HepG2 (cell line): ENCODE measurements around the gene AHSG. TPM values are rescaled to one million over a fixed set of nuclear protein-coding genes. Genes with fewer than 3 reads are reported as not detected.
A peak's percentile ranks its signal among the peaks of the same experiment; 100 is the strongest.

Experiments used
- ASH2L ChIP-seq: fragments of 300-600, 200-600 bp; sonication (generic); IDR thresholded peaks from 2 replicates; pipeline ENCODE4 v1.7.0; 2017; ENCODE audit warnings: low read depth, mild to moderate bottlenecking, moderate library complexity, mixed read lengths, low read length; ENCODE audit not compliant: insufficient read length
- FOSL2 ChIP-seq: sonication (generic); formaldehyde crosslinking; IDR thresholded peaks from 2 replicates; pipeline ENCODE4 v1.4.0; 2020; ENCODE audit warnings: missing genetic modification reagents
- GABPB1 ChIP-seq: IDR thresholded peaks from 2 replicates; pipeline ENCODE4 v1.6.1; 2016; ENCODE audit warnings: mild to moderate bottlenecking, missing genetic modification reagents, moderate library complexity, missing compliant biosample characterization
- GTF2F1 ChIP-seq: fragments of 150-350 bp; IDR thresholded peaks from 2 replicates; pipeline ENCODE4 v1.6.1; 2014; ENCODE audit warnings: low read length
- HNRNPUL1 ChIP-seq: fragments of 200-400 bp; formaldehyde crosslinking; IDR thresholded peaks from 2 replicates; pipeline ENCODE4 v1.6.1; 2017; ENCODE audit warnings: low read depth, mild to moderate bottlenecking, low read length, moderate library complexity
- MED8 ChIP-seq: sonication (generic); formaldehyde crosslinking; IDR thresholded peaks from 2 replicates; pipeline ENCODE4 v1.8.1; 2023; ENCODE audit warnings: mild to moderate bottlenecking, missing genetic modification reagents; ENCODE audit not compliant: insufficient replicate concordance
- MTA1 ChIP-seq: sonication (generic); formaldehyde crosslinking; IDR thresholded peaks from 2 replicates; pipeline ENCODE4 v1.4.0; 2020; ENCODE audit warnings: missing genetic modification reagents, mild to moderate bottlenecking, borderline replicate concordance
- NCOA5 ChIP-seq: sonication (generic); formaldehyde crosslinking; IDR thresholded peaks from 2 replicates; pipeline ENCODE4 v1.4.0; 2020; ENCODE audit warnings: missing genetic modification reagents
- SRF ChIP-seq: IDR thresholded peaks from 2 replicates; pipeline ENCODE4 v1.6.1; 2011; ENCODE audit warnings: mild to moderate bottlenecking, low read depth, low read length, moderate library complexity
- ZNF17 ChIP-seq: sonication (generic); formaldehyde crosslinking; IDR thresholded peaks from 2 replicates; pipeline ENCODE4 v1.5.0; 2020; ENCODE audit warnings: mild to moderate bottlenecking, missing genetic modification reagents
- ZNF615 ChIP-seq: sonication (generic); formaldehyde crosslinking; IDR thresholded peaks from 2 replicates; pipeline ENCODE4 v1.5.0; 2020; ENCODE audit warnings: mild to moderate bottlenecking, missing genetic modification reagents, borderline replicate concordance
- ZNF777 ChIP-seq: sonication (generic); formaldehyde crosslinking; IDR thresholded peaks from 2 replicates; pipeline ENCODE4 v1.4.0; 2020; ENCODE audit warnings: missing genetic modification reagents
- ZNF781 ChIP-seq: sonication (generic); formaldehyde crosslinking; IDR thresholded peaks from 2 replicates; pipeline ENCODE4 v1.5.1; 2020; ENCODE audit warnings: borderline replicate concordance, mild to moderate bottlenecking, missing genetic modification reagents; ENCODE audit errors: not compliant biosample characterization
- polyA plus RNA-seq, 8 experiments: library from polyadenylated mRNA; depleted of rRNA in 3 of 8; stranded (reverse) in 7 of 8; unstranded in 1 of 8; fragments of >200 nt; fragmentation: Illumina TruSeq in 4 of 8; extraction: Trizol in 4 of 8; gene quantifications; 2 replicates each; pipeline versions ENCODE4 v1.2.1 to v1.2.3, GENCODE V29; 2011 to 2016; ENCODE audit warnings: low read depth in 4 of 8, missing spikeins in 1 of 8, mixed read lengths in 1 of 8; ENCODE audit not compliant: insufficient read depth in 1 of 8
- total RNA-seq, 5 experiments: library from RNA; depleted of rRNA; stranded (reverse); fragments of >200 nt; fragmentation: Illumina TruSeq; extraction: Trizol; gene quantifications; 2 replicates each; pipeline ENCODE4 v1.2.3, GENCODE V29; 2016; ENCODE audit warnings: low read depth in 1 of 5
- TF ChIP-seq, protein P1 (sequence below): sonication (generic); formaldehyde crosslinking; IDR thresholded peaks from 2 replicates; pipeline ENCODE4 v1.5.0; 2020; ENCODE audit warnings: missing genetic modification reagents, mild to moderate bottlenecking, borderline replicate concordance
- TF ChIP-seq, protein P2 (sequence below): sonication (generic); formaldehyde crosslinking; IDR thresholded peaks from 2 replicates; pipeline ENCODE4 v1.8.1; 2023; ENCODE audit warnings: mild to moderate bottlenecking, missing genetic modification reagents
- TF ChIP-seq, protein P3 (sequence below): sonication (generic); formaldehyde crosslinking; IDR thresholded peaks from 2 replicates; pipeline ENCODE4 v1.5.0; 2020; ENCODE audit warnings: missing genetic modification reagents
- TF ChIP-seq, protein P4 (sequence below): sonication (generic); formaldehyde crosslinking; IDR thresholded peaks from 2 replicates; pipeline ENCODE4 v1.4.0; 2020; ENCODE audit warnings: mild to moderate bottlenecking, missing genetic modification reagents
- TF ChIP-seq, protein P5 (sequence below): IDR thresholded peaks from 2 replicates; pipeline ENCODE4 v1.6.1; 2016; ENCODE audit warnings: missing compliant biosample characterization, missing genetic modification reagents, borderline replicate concordance
- TF ChIP-seq, protein P6 (sequence below): sonication (generic); formaldehyde crosslinking; IDR thresholded peaks from 2 replicates; pipeline ENCODE4 v1.4.0; 2020; ENCODE audit warnings: missing genetic modification reagents, borderline replicate concordance

The AHSG gene
- total and polyA plus RNA-seq, 2 of the 13 experiments (the other 11 are each of a cell fraction or from before 2014, with no cell fraction given): 2,043 to 19,152 TPM

DNA sequence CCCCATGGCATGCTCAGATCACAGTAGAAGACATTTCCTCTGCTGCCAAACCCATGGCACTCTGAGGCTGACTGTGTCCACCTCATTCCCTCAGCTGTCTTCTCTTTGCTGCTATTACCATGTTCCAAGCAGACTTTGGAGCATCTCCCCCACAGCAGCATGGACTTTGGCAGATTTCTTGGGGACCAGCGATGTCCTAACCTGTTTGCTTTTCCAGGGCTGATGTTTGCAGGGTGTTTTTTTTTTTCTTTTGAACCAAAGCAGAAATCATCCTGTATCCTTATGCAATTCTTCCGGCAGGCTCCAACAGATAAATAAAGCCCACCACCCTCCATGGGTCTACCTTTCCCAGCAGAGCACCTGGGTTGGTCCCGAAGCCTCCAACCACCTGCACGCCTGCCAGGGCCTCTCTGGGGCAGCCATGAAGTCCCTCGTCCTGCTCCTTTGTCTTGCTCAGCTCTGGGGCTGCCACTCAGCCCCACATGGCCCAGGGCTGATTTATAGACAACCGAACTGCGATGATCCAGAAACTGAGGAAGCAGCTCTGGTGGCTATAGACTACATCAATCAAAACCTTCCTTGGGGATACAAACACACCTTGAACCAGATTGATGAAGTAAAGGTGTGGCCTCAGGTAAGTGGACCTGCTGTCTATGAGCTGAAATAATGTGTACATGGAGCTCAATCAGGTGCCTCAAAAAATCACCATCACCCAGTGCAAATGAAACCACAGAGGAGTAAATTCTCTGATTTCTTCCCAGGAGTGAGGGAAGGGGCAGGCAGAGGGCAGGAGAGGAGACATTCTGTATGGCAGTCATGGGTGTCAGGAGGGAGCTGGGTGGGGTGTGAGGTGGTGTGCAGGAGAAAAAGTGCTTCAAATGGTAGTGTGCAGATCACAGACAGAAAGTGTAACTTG, at the start of gene AHSG (continued):
- TF ChIP-seq, protein P1, sequence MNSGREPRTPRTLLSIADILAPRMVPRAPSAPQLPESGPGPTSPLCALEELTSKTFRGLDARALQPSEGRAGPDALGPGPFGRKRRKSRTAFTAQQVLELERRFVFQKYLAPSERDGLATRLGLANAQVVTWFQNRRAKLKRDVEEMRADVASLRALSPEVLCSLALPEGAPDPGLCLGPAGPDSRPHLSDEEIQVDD (CRISPR knock-in tag): no peak
- peak; percentile 94 for TF ChIP-seq ZNF781 (CRISPR knock-in tag)
- no peak; the same call in 1 of the 2 replicates for TF ChIP-seq GTF2F1
- TF ChIP-seq, protein P2, sequence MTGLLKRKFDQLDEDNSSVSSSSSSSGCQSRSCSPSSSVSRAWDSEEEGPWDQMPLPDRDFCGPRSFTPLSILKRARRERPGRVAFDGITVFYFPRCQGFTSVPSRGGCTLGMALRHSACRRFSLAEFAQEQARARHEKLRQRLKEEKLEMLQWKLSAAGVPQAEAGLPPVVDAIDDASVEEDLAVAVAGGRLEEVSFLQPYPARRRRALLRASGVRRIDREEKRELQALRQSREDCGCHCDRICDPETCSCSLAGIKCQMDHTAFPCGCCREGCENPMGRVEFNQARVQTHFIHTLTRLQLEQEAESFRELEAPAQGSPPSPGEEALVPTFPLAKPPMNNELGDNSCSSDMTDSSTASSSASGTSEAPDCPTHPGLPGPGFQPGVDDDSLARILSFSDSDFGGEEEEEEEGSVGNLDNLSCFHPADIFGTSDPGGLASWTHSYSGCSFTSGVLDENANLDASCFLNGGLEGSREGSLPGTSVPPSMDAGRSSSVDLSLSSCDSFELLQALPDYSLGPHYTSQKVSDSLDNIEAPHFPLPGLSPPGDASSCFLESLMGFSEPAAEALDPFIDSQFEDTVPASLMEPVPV (CRISPR knock-in tag): 0 out of 2 replicates have a peak, but pooled peaks have one; percentile 36
- peak; percentile 52; the same call in 1 of the 2 replicates for TF ChIP-seq NCOA5 (CRISPR knock-in tag)
- TF ChIP-seq ZNF17 (CRISPR knock-in tag): peak; percentile 23; the same call in 1 of the 2 replicates
- TF ChIP-seq, protein P3, sequence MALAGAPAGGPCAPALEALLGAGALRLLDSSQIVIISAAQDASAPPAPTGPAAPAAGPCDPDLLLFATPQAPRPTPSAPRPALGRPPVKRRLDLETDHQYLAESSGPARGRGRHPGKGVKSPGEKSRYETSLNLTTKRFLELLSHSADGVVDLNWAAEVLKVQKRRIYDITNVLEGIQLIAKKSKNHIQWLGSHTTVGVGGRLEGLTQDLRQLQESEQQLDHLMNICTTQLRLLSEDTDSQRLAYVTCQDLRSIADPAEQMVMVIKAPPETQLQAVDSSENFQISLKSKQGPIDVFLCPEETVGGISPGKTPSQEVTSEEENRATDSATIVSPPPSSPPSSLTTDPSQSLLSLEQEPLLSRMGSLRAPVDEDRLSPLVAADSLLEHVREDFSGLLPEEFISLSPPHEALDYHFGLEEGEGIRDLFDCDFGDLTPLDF (CRISPR knock-in tag): peak; percentile 50
- TF ChIP-seq MED8 (CRISPR knock-in tag): peak; percentile 100
- TF ChIP-seq ASH2L: peak; percentile 85
- TF ChIP-seq, protein P4, sequence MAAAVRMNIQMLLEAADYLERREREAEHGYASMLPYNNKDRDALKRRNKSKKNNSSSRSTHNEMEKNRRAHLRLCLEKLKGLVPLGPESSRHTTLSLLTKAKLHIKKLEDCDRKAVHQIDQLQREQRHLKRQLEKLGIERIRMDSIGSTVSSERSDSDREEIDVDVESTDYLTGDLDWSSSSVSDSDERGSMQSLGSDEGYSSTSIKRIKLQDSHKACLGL (CRISPR knock-in tag): no peak
- TF ChIP-seq, protein P5, sequence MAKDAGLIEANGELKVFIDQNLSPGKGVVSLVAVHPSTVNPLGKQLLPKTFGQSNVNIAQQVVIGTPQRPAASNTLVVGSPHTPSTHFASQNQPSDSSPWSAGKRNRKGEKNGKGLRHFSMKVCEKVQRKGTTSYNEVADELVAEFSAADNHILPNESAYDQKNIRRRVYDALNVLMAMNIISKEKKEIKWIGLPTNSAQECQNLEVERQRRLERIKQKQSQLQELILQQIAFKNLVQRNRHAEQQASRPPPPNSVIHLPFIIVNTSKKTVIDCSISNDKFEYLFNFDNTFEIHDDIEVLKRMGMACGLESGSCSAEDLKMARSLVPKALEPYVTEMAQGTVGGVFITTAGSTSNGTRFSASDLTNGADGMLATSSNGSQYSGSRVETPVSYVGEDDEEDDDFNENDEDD (CRISPR knock-in tag): peak; percentile 60; the same call in 1 of the 2 replicates
- TF ChIP-seq ZNF615: no peak
- no peak for TF ChIP-seq HNRNPUL1
- TF ChIP-seq MTA1 (CRISPR knock-in tag): peak; percentile 38; the same call in 1 of the 2 replicates
- TF ChIP-seq ZNF777: peak; percentile 12; the same call in 1 of the 2 replicates
- TF ChIP-seq, protein P6, sequence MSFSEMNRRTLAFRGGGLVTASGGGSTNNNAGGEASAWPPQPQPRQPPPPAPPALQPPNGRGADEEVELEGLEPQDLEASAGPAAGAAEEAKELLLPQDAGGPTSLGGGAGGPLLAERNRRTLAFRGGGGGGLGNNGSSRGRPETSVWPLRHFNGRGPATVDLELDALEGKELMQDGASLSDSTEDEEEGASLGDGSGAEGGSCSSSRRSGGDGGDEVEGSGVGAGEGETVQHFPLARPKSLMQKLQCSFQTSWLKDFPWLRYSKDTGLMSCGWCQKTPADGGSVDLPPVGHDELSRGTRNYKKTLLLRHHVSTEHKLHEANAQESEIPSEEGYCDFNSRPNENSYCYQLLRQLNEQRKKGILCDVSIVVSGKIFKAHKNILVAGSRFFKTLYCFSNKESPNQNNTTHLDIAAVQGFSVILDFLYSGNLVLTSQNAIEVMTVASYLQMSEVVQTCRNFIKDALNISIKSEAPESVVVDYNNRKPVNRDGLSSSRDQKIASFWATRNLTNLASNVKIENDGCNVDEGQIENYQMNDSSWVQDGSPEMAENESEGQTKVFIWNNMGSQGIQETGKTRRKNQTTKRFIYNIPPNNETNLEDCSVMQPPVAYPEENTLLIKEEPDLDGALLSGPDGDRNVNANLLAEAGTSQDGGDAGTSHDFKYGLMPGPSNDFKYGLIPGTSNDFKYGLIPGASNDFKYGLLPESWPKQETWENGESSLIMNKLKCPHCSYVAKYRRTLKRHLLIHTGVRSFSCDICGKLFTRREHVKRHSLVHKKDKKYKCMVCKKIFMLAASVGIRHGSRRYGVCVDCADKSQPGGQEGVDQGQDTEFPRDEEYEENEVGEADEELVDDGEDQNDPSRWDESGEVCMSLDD (CRISPR knock-in tag): peak; percentile 100
- peak; percentile 91 for TF ChIP-seq FOSL2 (CRISPR knock-in tag)
- peak; percentile 55; the same call in 1 of the 2 replicates for TF ChIP-seq GABPB1 (CRISPR knock-in tag)
- TF ChIP-seq SRF: peak; percentile 60; the same call in 1 of the 2 replicates
